ENCODE results near the gene ACBD3.
"Not testable (repeated sequence)": the region's sequence is repeated elsewhere in the genome, so short reads cannot be mapped to it uniquely, and the experiment has no call there.

Gene ACBD3

GRCh38 chr1:226186124-226187018 is at the start of gene ACBD3:
Gene ACBD3 (minus strand): TSS chr1:226186741. CDS start chr1:226186675, 66 bp downstream.
- peak; percentile 75 for DNase-seq

GRCh38 chr1:226233806-226234205 is 47.3 kb upstream of the ACBD3 start:
- DNase-seq: no peak

- no peak for DNase-seq
These were observed 46.8 kb upstream of the ACBD3 start for GRCh38 chr1:226233293-226233692.

GRCh38 chr1:226226601-226227000 is 40.1 kb upstream of the ACBD3 start:
- no peak for DNase-seq

GRCh38 chr1:226223786-226224244 is 37.3 kb upstream of the ACBD3 start:
- no peak for DNase-seq

GRCh38 chr1:226223157-226223785 is 36.7 kb upstream of the ACBD3 start, which contains the start of gene MIXL1:
Gene MIXL1 (plus strand): TSS chr1:226223664. CDS start chr1:226223682, 18 bp downstream.
- DNase-seq: no peak

GRCh38 chr1:226222686-226223085 is 36.1 kb upstream of the ACBD3 start:
- DNase-seq: no peak

- DNase-seq: no peak
These were observed 34.1 kb upstream of the ACBD3 start for GRCh38 chr1:226220473-226221189.

- no peak for DNase-seq
These were observed 30.7 kb upstream of the ACBD3 start for GRCh38 chr1:226217273-226217672.

- DNase-seq: no peak
These were observed 29.5 kb upstream of the ACBD3 start for GRCh38 chr1:226216056-226216455.

- no peak for DNase-seq
These were observed 28.7 kb upstream of the ACBD3 start for GRCh38 chr1:226215239-226215638.

GRCh38 chr1:226212545-226212944 is 26.0 kb upstream of the ACBD3 start:
- no peak for DNase-seq

- DNase-seq: no peak
These were observed 24.8 kb upstream of the ACBD3 start for GRCh38 chr1:226211181-226211821.

GRCh38 chr1:226210571-226211176 is 24.1 kb upstream of the ACBD3 start:
- no peak for DNase-seq

GRCh38 chr1:226209307-226210059 is 22.9 kb upstream of the ACBD3 start:
- no peak for DNase-seq

- DNase-seq: no peak
These were observed 20.5 kb upstream of the ACBD3 start for GRCh38 chr1:226207048-226207447.

- DNase-seq: no peak
These were observed 17.7 kb upstream of the ACBD3 start for GRCh38 chr1:226204198-226204597.

- no peak for DNase-seq
These were observed 17.1 kb upstream of the ACBD3 start for GRCh38 chr1:226203655-226204054.

- DNase-seq: no peak
These were observed 16.7 kb upstream of the ACBD3 start for GRCh38 chr1:226203240-226203639.

- not testable (repeated sequence) for DNase-seq
These were observed 16.1 kb upstream of the ACBD3 start for GRCh38 chr1:226202666-226203065.

- no peak for DNase-seq
These were observed 15.7 kb upstream of the ACBD3 start for GRCh38 chr1:226202246-226202645.

All from 8988T (cell line).